ENCODE measurements around the gene GPR162.

GPR162 gene

DNA sequence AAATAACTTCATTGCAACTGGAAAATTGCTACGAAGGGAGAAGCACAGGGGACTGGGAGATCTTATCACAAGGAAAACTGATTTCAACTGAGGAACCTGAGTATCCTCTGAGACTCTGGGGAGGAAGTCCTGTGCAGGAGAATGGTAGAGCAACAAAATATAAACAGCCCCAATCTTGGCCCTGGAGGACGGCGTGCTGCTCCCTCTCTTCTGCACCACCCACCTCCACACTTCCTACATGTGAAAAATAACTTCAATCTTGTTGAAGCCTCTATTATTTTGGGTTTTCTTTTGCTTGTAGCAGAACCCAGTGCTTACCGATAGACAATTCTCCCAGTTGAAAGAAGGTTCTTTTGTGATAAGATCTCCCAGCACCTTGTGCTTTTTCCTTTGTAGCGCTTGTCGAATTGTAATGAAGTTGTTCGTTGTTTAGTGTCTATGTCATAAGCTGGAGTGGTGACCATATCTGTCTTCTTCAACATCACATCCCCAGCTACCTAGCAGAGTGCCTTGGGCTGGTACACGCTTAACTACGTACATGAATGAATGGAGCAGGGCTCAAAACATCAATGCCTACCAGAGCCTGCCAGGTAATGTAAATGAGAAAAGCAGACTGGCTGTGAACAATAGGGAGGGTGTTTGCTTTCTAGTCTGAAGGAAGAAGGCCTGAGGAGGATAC, 35.1 kb upstream of the GPR162 start:
- DNase-seq (ENCODE audit: low spot score), result no peak

DNA sequence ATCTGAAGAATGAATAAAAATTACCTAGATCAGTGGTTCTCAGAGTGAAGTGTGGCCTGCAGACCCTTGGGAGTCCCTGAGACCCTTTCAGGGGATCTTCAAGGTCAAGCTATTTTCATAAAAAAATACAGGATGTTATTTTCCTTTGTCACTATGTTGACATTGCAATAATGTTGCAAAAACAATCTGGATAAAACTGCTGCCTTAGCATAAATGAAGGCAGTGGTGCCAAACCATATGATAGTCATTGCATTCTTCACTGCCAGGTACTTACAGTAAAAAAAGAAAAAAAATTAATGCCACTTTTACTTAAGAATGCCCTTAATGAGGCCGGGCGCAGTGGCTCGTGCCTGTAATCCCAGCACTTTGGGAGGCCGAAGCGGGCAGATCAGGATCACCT, 34.3 kb upstream of the GPR162 start:
- DNase-seq (ENCODE audit: low spot score), result no peak

DNA sequence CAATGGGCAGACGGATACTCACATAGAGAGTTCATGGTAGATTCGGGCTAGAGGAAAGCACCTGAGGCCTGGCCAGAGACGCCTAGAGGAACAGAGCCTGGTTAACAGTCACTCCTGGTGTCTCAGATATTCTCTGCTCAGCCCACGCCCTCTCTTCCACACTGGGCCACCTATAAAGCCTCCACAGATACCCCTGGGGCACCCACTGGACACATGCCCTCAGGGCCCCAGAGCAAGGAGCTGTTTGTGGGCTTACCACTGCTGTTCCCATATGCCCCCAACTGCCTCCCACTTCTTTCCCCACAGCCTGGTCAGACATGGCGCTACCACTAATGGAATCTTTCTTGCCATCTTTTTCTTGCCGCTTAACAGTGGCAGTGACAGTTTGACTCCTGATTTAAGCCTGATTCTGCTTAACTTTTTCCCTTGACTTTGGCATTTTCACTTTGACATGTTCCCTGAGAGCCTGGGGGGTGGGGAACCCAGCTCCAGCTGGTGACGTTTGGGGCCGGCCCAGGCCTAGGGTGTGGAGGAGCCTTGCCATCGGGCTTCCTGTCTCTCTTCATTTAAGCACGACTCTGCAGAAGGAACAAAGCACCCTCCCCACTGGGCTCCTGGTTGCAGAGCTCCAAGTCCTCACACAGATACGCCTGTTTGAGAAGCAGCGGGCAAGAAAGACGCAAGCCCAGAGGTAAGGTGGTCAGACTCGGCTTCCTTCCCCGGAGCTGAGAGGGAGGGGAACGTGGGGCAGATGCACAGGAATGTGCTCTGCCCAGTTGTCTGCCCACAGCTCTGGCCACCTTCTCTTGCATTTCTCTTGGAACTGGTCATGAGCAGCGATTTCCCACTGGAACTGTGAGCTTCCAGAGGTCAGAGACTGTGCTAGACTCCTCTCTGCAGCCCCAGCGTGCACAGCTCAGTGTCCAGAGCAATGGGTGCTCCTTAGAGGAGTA, 32.4 kb upstream of the GPR162 start, which contains the start of gene CD4:
Gene CD4 (plus strand): TSS at position 557 of the 953 bp plus-strand sequence. CDS start 10,611 bp downstream, outside the sequence.
- no peak for DNase-seq (ENCODE audit: low spot score)

DNA sequence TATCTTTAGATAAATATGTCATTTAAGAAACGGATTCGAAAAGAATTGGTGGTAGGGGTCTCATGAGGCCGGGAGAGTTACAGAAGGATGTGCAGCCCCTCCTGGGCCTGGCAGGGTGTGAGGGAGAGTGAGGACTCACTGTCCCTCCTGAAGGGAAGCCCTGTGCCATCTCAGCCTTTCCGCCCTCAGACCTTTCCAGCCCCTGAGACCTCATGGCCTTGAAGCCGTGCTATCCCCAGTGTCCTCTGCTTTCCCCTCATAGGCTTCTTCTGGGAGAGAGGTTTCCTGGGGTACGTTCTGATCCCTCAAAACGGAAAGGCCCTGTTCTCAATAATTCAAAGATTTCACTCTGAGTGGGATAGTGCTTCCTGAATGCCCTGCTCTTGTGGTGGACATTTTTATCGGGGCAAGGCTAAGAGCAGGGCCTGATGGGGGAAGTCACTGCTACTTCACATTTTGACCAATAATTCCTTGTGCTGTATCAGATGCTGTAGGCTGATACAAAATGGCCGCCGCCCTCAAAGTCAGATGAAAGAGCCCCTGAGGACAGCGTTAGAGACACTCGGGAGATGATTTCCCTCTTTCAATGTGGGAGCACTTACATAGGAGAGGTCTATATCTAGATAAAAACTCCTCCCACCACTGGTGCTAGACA, 31.0 kb upstream of the GPR162 start:
- no peak for DNase-seq (ENCODE audit: low spot score)

DNA sequence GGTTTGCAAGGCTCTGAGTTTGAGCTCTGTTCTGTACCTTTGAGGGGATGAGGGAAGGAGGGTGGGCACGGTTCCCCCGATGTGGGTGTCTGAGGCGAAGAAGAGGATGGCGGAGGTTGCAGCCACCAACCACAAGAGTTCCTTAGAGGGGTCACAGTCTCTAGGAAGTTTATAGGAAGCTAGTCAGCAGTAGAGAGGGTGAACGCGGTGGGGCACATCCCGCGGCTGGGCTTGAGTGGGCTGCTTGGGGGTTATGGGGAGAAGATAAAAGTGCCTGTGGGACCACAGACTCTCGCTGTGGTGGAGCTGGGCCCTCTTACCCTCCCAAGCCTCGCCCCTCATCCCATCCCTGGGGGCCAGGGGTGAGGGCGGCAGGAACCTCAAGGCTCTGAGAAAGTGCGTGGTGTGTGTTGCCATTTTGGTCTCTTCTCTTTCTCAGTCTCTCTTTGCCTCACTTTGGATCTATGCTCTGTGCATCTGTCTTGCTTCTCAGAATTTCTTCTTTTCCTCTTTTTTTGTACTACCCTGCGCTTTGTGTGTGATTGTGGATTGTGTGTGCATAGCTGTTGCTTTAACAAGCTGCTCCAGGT, 29.6 kb upstream of the GPR162 start:
- no peak for DNase-seq (ENCODE audit: low spot score)

DNA sequence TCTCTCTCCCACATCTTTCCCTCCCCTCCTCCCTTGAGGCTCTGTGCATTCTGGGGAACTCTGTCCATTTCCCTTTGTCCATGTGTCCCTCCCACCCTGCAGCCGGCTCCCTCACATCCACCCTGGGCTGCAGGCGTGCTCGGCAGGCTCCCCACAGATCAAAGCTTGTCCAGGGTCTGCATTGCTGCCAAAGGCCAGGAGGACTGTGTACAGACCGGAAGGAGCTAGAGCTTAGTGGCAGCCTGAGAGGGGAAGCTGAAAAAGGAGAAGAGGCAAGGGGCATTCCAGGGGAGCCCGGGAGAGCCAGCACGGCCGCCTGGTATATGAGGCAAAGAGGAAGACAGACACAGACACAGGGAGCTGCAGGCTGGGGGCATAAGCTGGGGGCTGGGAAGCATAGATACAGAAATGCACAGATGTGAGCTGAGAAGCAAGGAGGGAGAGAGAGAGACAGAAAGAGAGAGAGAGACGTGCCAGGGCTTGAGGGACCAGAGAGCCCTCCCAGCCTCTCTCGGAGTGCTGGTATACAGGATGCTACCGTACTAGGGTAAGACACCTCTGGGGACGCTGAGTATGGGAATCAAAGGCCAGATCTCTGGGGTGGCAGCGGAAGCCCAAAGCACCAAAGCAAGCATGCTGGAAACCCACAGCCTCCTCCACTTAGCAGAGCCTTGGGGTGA, 29.0 kb upstream of the GPR162 start:
- DNase-seq (ENCODE audit: low spot score), result no peak

DNA sequence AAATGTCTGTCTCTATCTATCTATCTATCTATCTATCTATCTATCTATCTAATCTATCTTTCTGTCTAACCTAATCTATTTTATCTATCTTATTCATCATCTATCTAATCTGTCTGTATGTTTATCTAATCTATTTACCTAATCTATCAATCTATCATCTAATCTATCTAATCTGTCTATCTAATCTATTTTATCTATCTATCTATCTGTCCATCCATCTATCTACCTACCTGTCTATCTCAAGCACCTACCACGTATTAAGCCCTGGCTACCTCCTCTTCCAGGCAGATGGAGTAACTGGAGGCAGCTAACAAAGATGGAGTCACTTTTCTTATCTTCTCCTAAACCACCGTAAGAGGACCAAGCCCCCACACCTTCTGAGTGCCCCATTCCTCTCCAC, 26.5 kb upstream of the GPR162 start:
- DNase-seq (ENCODE audit: low spot score), result no peak

DNA sequence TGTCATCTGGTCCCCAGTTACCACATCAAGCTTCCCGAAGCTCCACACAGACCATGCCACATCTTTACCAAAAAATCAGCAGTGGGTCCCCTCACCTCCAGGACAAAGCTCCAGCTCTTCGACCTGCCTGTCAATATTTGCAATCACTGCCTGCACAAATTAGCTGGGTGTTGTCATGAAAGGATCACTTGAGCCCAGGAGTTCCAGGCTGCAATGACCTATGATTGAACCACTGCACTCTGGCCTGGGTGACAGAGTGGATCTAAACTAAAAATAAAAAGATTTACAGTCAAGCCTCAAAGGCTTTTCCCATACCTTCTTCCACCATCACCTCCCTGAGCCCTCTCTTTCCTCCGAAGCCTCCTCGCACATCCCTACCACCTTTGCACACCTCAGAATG, 25.0 kb upstream of the GPR162 start:
- DNase-seq (ENCODE audit: low spot score), result no peak

DNA sequence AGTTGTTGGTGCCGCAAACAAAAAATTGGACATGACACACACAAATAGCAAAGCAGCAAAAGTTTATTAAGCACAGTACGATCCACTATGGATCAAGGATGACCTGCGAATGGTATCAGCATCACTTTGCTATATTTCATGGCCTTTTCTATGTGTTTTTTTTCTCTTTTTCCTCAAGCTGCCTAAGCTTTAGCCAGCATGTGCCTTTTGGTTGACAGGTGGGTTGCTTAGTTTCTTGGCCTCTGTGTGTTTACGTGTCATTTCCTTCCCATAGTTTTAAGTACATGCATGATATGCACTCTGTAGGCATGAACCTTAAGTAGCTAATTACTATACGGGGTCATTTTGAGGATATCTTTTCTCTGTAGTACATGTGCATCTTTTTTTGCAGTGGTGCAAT, 22.5 kb upstream of the GPR162 start:
- DNase-seq (ENCODE audit: low spot score), result no peak

DNA sequence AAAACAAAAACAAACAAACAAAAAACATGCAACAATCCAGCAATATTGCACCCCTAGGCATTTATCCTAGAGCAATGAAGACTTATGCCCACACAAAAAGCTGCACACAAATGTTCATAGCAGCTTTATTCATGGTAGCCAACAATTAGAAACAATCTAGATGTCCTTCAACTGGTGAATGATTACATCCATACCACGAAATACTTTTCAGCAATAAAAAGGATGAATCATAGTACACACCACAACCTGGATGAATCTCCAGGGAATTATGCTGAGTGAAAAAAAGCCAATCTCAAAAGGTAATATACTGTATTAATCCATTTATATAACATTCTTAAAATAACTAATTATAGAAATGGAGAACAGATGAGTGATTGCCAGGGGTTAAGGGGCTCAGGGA, 14.5 kb upstream of the GPR162 start:
- DNase-seq (ENCODE audit: low spot score), result peak; percentile 30

DNA sequence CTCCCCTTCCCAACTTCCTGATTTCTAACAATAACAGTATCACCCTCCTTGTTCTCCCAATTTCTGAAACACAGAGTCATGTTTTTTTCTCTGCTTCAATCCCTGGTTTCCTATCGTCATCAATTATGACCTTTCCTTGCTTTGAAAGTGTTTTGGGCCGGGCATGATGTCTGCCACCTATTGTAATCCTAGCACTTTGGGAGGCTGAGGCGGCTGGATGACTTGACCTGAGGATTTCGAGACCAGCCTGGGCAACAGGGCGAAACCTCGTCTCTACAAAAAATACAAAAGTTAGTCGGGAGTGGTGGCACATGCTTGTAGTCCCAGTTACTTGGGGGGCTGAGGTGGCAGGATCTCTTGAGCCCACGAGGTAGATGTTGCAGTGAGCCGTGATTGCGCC, 12.6 kb upstream of the GPR162 start:
- no peak for DNase-seq (ENCODE audit: low spot score)

DNA sequence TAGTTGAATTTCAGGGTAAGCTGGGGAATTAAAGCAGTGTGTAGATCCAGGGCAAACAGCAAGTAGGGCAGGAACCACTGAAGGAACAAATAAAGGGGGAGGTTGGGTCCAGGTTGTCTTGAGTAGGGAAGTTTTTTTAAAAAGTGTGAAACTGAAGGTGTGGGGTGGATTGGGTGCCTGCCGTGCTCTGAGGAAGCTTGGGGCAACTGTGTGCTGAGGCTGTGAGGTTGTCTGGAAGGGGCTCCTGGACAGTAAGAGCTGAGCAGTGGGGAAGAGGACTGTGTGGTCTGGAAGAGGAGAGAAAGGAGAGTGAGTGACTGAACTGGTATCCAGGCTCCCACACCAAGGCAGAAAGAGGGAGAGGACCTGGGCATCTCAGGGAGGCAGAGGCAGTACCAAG, 10.9 kb upstream of the GPR162 start:
- no peak for DNase-seq (ENCODE audit: low spot score)

DNA sequence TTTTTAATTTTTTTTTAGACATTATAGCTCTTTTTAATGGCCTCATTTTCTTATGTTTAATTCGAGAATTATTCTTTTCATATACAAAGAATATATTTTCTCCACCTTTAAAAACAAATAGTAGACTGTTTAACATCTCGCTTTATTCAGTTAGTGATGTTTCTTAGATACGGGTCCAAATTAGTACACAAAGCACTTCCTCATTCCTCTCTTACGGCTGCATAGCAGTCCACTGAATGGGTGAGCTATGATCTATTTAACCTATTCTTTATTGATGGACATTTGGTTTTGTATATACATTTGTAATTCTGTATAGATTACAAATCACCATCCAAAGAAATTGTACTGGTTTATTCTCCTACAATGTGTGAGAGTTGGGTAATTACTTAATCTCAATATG, 8.3 kb upstream of the GPR162 start:
- DNase-seq (ENCODE audit: low spot score), result peak; percentile 34

DNA sequence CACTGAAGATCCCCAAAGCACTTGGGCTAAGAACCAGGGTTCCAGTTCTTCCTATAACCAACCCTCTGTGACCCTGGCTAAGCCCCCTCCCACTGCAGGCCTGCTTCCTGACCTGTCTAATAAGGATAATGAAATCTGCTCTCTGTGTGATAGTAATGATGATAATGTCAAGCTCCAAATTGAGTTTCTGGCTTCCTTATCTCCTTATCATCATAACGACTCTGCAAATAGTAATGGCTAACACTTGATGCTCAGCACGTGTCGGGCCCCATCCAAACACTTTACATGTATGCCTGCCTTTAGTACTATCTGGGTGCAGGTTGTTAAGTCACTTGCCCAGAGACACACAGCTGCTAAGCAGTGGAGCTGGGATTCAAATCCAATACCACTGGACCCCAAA, 5.0 kb upstream of the GPR162 start:
- no peak for DNase-seq (ENCODE audit: low spot score)

DNA sequence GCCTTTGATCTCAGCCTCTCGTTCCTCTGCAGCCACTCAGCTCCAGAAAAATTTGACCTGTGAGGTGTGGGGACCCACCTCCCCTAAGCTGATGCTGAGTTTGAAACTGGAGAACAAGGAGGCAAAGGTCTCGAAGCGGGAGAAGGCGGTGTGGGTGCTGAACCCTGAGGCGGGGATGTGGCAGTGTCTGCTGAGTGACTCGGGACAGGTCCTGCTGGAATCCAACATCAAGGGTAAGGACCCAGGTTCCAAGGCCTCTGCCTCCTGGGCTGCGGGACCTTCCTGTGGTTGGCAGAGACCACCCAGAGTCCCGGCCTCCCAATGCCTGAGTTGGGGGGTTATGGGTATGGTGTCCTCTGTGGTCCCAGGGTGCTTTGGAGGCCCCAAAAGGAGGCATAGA, 4.5 kb upstream of the GPR162 start:
- DNase-seq (ENCODE audit: low spot score), result no peak

DNA sequence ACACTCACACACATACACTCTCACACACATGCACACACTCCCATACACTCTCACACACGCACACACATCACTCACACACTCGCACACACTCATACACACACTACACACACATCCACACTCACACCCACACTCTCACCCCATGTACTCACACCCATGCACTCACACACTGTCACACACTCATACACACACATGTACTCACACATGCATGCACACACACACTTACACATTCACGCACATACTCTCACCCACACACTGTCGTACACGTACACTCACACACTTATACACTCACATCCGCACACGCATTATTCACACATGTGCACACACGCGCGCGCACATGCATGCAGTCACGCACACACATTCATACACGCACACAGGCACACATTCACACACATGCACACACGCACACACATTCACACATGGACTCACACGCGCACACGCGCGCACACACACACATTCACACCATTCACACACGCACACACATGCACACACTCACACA, 3.9 kb upstream of the GPR162 start:
- no peak for DNase-seq (ENCODE audit: low spot score)

DNA sequence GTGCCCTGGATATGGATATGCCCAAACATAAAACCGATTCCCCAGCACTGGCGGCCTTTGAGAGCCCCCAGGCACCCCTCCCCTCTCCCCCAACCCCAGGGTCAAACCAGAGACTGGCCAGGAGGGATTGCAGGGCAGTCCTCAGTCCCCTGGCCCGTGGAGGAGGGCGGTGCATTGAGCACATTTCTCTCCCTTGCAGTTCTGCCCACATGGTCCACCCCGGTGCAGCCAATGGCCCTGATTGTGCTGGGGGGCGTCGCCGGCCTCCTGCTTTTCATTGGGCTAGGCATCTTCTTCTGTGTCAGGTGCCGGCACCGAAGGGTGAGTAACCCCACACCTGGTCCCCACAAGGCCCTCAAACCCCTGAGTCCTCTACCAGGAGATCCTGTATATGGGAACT, 3.4 kb upstream of the GPR162 start:
- DNase-seq (ENCODE audit: low spot score), result no peak

DNA sequence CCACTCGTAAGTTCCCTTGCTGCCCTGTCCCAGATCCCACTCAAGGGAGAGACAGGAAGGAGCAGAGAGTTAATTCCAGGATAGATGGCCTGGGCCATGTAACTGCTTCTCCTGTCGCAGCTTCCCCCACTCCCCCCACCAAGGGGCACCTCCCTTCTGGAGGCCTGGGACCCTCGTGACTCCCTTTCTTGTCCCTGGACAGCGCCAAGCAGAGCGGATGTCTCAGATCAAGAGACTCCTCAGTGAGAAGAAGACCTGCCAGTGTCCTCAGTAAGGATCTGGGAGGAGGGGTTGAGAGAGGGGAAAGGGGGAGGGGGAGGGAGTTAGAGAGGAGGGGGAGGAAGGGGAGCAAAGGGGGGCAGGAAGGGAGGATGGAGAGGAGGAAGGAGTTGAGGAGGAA, 3.0 kb upstream of the GPR162 start:
- no peak for DNase-seq (ENCODE audit: low spot score)

DNA sequence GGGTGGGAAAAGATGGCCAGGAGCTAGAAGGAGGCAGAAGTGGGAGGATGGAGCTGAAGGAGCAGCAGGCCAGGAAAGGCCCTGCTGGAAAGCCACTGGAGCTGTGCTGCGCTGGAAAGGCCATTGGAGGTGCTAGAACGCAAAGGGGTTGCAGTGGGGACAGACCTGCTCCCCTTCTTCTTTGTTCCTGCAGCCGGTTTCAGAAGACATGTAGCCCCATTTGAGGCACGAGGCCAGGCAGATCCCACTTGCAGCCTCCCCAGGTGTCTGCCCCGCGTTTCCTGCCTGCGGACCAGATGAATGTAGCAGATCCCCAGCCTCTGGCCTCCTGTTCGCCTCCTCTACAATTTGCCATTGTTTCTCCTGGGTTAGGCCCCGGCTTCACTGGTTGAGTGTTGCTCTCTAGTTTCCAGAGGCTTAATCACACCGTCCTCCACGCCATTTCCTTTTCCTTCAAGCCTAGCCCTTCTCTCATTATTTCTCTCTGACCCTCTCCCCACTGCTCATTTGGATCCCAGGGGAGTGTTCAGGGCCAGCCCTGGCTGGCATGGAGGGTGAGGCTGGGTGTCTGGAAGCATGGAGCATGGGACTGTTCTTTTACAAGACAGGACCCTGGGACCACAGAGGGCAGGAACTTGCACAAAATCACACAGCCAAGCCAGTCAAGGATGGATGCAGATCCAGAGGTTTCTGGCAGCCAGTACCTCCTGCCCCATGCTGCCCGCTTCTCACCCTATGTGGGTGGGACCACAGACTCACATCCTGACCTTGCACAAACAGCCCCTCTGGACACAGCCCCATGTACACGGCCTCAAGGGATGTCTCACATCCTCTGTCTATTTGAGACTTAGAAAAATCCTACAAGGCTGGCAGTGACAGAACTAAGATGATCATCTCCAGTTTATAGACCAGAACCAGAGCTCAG, 2.3 kb upstream of the GPR162 start:
- DNase-seq (ENCODE audit: low spot score), result no peak

DNA sequence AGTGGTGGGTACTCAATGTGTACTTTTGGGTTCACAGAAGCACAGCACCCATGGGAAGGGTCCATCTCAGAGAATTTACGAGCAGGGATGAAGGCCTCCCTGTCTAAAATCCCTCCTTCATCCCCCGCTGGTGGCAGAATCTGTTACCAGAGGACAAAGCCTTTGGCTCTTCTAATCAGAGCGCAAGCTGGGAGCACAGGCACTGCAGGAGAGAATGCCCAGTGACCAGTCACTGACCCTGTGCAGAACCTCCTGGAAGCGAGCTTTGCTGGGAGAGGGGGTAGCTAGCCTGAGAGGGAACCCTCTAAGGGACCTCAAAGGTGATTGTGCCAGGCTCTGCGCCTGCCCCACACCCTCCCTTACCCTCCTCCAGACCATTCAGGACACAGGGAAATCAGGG, 1.5 kb upstream of the GPR162 start:
- DNase-seq (ENCODE audit: low spot score), result no peak

Data from kidney tubule cell (primary cell).